ENCODE results near the gene KRT14.
"Not testable (repeated sequence)": the region's sequence is repeated elsewhere in the genome, so short reads cannot be mapped to it uniquely, and the experiment has no call there.

Gene KRT14

DNA sequence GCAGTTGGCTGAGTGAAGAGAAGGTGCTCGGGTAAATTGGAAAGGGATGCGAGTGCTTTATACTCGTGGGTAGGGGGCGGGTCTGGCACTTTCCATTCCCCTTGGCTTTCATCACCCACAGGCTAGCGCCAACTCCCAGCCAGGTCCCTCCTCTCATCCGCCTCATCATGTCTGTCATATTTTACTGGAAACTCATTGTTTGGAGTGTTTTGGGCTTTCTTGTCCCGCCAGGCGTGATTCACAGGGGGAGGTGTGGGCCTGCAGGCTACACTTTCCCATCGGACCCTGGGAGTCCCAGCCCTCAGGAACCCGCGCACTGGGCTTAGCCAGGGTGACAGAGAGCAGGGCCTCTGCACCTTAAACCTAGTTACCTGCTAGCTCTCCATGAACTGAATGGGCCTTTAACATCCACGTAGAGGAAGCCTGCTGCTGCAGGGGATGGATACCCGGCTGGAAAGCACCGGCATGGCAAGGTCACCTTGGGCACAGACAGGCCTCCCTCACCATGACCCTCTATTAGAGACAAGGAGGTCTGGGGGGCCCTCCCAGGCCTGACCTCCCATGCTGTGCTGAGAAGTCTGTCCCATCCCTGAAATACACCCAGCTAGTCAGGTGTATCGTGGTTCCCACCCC is at the start of gene KRT14:
Gene KRT14 (minus strand): TSS at position 33 of the 633 bp plus-strand sequence. CDS start 61 bp downstream, outside the sequence.
- DNase-seq: no peak

GRCh38 chr17:41635121-41636097 is 48.7 kb upstream of the KRT14 start:
- no peak for DNase-seq

DNA sequence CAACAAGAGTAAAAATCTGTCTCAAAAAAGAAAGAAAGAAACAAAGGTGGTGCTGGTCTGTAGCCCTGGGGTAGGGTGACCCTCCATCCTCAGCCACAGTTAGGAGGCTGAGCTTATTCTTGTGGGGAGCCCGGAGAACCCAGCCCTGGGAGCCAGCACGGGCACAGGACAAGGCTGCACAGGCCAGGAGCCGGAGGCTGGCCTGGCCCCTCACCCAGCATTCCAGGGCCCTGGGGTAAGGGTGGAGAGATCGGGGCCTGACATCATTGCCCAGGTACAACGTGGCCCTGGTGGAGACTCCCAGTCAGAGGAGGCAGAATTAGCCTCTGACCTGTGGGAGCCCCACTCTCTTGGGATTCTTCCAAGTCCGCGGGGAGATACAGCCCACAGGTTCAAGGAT is 47.9 kb upstream of the KRT14 start:
- no peak for DNase-seq

- no peak for DNase-seq
Observed at GRCh38 chr17:41633556-41634199, 47.0 kb upstream of the KRT14 start.

GRCh38 chr17:41632482-41633105 is 45.9 kb upstream of the KRT14 start:
- no peak for DNase-seq

DNA sequence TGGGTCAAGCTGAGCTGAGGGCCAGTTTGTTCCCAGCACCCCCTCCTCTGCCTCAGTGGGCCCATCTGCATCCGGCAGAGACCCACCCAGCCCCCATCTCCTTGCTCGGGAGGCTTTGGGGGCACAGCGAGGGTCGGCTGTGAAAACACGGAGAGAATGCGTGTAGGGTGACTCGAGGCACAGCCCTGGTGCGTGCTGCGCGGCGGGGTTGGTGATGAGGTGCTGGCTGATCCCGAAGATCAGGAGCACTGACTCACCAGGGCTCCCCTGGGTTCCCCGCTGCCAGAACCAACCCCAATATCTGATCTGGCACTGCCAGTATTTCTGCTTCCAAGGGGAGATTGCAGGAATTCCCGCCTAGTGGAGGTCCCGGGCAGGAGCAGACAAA is 45.2 kb upstream of the KRT14 start:
- DNase-seq: no peak

GRCh38 chr17:41631025-41631897 is 44.6 kb upstream of the KRT14 start:
- DNase-seq: no peak

GRCh38 chr17:41629826-41630670 is 43.4 kb upstream of the KRT14 start:
- DNase-seq: no peak

GRCh38 chr17:41629316-41629715 is 42.6 kb upstream of the KRT14 start:
- DNase-seq: no peak

DNA sequence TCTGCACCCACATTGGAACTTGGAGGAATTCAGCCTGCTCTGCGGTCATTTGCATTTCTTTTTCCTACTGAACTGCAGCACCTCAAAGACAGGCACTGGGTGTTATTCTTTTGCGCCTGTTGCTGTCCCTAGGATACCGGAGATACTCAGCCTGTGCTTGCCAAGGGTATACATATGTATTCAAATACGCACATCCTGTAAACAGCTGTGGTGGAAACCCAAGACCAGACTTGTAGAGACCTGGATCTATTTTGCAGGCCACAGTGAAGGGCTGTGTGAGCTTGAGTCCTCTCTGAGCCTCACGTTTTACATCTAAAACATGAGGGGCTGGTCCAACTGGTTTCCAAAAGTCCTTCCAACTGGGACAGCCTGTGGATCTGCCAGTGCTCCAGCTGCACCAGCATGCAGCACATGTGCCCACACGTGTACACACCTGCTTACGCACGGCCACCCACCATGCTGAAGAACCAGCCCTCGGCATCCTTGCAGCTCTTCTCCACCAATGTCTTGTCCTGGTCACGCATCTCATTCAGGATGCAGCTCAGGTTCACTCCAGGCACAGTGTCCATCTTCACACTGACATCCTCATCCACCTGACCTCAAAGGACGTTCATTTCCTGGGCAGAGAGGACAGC is 42.0 kb upstream of the KRT14 start:
- not testable (repeated sequence) for DNase-seq

DNA sequence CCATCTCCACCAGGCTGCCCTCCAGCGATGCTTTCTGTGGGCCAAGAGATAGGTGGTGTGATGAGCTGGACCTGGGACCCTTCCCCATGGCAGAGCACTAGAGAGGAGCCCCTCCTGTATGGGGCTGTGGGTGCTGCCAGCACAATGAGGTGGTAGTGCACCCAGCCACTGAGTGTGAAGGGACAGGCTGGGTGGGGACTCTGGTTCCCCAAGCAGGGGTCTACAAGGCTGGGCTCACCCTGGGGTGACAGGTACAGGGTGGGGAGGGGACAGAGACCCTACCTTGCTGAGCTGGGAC is 41.3 kb upstream of the KRT14 start:
- not testable (repeated sequence) for DNase-seq

DNA sequence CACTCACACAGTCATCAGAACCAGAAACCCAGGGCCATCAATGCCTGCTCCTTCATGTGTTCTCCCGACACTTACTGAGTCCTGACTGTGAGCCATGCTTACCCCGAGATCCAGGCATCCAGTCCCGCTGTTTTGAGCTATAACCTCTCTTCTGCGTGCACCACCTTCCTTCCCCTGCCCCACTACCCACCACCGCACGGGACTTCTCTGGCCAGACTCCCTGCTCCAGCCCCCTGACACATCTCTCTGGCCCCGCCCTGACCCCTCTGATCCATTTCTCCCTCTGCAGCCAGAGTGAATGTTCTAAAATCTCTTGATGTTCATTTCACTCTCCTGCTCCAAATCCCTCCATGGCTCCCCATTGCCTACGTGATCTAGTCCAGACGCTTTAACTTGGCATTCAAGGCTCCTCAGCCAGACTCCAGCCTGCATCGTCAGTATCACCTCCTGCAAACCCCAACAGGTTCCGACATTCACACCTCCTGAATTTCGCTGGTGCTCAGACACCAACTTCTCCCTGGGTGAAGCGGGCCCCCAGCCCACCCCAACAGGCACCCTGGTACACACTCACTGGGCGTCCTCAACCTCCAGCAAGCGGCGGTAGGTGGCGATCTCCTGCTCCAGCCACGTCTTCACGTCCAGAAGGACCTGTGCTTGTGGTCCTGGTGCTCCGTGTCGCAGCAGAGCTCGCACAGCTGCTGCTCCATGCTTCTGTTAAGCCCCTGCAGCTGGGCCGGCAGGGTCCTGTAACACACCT is 40.8 kb upstream of the KRT14 start:
- no peak for DNase-seq

DNA sequence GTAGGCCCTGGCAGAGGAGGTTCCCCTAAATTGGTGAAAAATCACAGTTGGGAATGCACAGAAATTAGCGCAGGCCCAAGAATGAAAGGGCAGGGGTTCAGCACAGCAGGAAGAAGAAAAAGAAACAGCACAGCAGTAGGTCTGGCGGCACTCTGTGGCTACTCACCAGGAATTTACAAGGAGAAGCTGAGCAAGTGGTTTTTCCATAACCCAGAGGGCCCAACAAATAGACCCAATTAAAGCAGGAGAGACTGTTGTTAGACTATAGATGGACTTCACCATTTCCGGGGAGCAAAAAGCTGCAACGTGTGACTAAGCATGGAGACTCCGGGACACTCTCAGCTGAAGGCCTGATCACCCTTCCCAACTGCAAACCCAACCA is 40.2 kb upstream of the KRT14 start:
- not testable (repeated sequence) for DNase-seq

DNA sequence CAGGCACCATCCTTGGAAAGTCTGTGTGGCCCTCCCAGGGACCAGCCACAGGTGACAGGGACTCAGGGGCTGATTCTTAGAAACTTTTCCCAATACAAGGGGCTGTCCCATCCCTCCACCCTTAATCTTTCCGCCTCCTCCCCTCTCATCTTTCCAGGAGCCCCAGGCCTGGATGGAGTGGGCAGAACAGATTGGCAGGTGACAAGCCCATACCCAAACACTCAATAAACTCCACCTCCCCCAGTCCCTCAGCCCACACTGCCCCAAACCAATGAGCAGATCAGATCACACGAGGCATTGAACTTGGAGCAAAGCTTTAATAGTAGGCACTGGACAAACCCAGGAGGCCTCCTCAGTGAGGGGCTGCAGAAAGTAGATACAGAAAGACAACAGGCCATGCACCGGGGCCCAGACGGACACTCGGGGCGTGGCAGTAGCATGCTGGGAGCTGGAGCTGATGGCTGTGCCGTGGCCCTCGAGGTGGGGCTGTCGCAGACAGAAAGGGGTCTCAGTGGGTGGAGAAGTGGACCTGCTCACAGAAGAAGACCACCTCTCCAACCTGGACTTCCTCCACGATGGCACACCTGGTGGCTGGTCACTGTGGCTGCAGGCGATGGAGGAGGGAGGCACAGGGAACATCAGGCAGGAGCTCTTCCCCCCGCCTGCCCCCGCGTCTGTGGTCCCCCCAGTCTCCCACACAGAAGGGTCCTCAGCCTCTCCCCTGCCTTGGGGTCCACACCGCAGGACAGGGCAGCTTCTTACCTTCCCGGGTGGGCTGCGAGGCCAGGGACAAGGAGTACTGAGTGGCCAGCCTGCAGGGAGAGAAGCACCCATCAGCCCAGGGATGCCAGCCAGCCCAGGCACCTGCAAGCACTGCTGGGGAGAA is 39.6 kb upstream of the KRT14 start:
- DNase-seq: not testable (repeated sequence)

DNA sequence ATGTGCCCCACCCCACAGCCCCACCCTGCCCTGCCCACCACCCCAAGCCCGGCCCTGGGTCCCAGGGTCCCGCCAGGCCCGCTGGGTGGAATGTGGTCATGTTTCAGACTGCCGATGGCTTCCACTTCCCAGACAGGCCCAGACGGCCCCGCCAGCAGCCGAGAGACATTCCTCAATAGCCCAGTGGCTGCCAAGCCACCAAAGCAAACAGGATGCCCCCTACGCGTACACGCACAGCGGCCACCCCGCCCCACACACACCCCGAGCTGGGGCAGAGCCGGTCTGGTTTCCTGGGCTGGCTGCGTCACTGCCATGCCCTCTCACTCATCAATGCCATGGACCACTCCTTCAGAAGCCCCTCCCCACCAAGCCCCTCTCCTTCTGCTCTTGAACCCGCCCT is 38.9 kb upstream of the KRT14 start:
- DNase-seq: no peak

GRCh38 chr17:41624208-41625101 is 37.8 kb upstream of the KRT14 start, which contains the start of gene KRT17:
Gene KRT17 (minus strand): TSS chr17:41624575. CDS start chr17:41624509, 66 bp downstream.
- DNase-seq: no peak

DNA sequence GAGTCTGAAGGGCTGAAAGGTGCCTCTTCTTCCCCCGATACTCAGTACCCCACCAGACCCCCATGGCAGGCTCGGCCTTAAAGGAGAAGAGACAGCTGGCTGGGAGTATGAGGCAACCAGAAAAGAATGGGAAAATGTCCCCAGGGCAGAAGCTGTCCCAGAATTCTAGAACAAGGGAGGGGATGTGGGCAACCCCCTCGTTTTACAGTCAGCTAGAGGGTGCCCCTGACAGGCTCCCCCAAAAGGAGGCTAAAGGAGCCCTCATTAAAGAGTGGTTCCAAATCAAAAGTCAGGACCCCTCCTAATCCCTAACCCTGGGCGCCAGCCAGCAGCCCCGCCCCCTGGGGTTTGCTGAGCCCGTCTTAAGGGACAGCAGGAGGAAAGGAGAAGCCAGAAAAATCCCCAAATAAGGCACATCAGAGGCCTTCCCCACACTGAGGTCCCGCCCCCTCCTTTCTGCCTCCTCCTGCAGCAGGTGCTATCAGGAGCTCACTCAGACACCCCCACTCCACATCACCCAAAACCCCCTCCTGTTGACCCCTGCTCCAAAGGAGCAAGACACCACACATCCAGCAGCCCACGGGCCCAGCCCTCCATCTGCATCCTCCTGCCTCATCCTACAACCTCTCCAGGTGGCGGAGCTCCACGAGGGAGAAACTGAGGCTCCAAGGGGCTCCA is 36.6 kb upstream of the KRT14 start:
- not testable (repeated sequence) for DNase-seq
